Right lobe of liver (tissue), 6 donors: ENCODE results near the gene VEZT. TPM values are rescaled to one million over a fixed set of nuclear protein-coding genes. Genes with fewer than 3 reads are reported as not detected.

Experiments
- ATAC-seq, 4 donors: fragments of 200-7000 bp; cut with Tn5 transposase; one replicate each; pipeline ENCODE4 v1.9.1; 2020; ENCODE audit warnings: mild to moderate bottlenecking in 4 of 4, moderate library complexity in 4 of 4
- DNase-seq, 3 donors: peaks; one replicate each; pipeline ENCODE4 v3.0.0-alpha.2; 2020
- H3K27ac ChIP-seq, 3 donors: fragments of 200-600 bp; one replicate each; pipeline ENCODE4 v1.8.0; 2022
- H3K27me3 ChIP-seq, 2 donors: fragments of 200-600 bp; one replicate each; pipeline ENCODE4 v1.8.0; 2022
- H3K36me3 ChIP-seq, 4 donors: fragments of 200-600 bp; sonication (generic) in 1 of 4; one replicate each; pipeline versions ENCODE4 v1.5.1 to v1.8.0; 2017 to 2022; ENCODE audit warnings: control low read depth in 1 of 4
- H3K4me1 ChIP-seq, 4 donors: fragments of 200-600 bp; sonication (generic) in 1 of 4; one replicate each; pipeline versions ENCODE4 v1.5.1 to v1.8.0; 2017 to 2022; ENCODE audit warnings: control low read depth in 1 of 4
- H3K4me3 ChIP-seq, 3 donors: fragments of 200-600 bp; one replicate each; pipeline ENCODE4 v1.8.0; 2022
- H3K9me3 ChIP-seq, 4 donors: fragments of 200-600 bp; sonication (generic) in 1 of 4; one replicate each; pipeline versions ENCODE4 v1.5.1 to v1.8.0; 2017 to 2022; ENCODE audit warnings: control low read depth in 1 of 4
- CTCF ChIP-seq, 4 donors: fragments of 200-600 bp in 3 of 4; fragments of 450-650 bp in 1 of 4; IDR thresholded peaks; one replicate each; pipeline versions ENCODE4 v1.5.1 to v1.8.0; 2016 to 2022; ENCODE audit warnings: antibody characterized with exemption in 4 of 4, mild to moderate bottlenecking in 2 of 4
- POLR2A ChIP-seq: fragments of 450-650 bp; IDR thresholded peaks from one replicate; pipeline ENCODE4 v1.6.1; 2017; ENCODE audit warnings: antibody characterized with exemption, mild to moderate bottlenecking
- WGBS: methylation state at CpG from one replicate; pipeline ENCODE4 v1.1.6; 2018; ENCODE audit warnings: low coverage, low lambda C conversion rate; ENCODE audit not compliant: insufficient coverage; ENCODE audit errors: missing lambda C conversion rate; 5-methylcytosine and 5-hydroxymethylcytosine counted together
- intact Hi-C, 2 donors: fragments of 100-400 bp; cut with DNase I; formaldehyde crosslinking; loops; one replicate each; pipeline versions ENCODE4 v1.11.2 to v1.14.1; 2022
- microRNA counts: library from miRNA; unstranded; fragments of <30 nt; microRNA quantifications from one replicate; lab custom pipeline; 2016
- microRNA-seq, 2 donors: library from miRNA; unstranded; fragments of <30 nt; microRNA quantifications; one replicate each; pipeline ENCODE4, GENCODE V29; 2019 to 2020
- small RNA-seq, 2 experiments: library from RNA; depleted of rRNA; stranded (forward); fragments of <200 nt; gene quantifications; one replicate each; pipeline ENCODE3, GENCODE V24; 2016
- total RNA-seq, 6 experiments: library from RNA; depleted of rRNA in 2 of 6; stranded (reverse); fragments of >200 nt in 2 of 6; fragmentation: NEBNext Ultra II Directional in 3 of 6; extraction: Animal tissue kit (Norgen Biotek cat#: 25700) in 3 of 6; gene quantifications; one replicate each; pipeline versions ENCODE4 v1.1.0 to v1.2.4, GENCODE V29; 2016 to 2023
- donor health status: DM: no; HTN: yes; CAD: no.
- donor health status: DM: no; HTN: no; CAD: no.
- donor health status: DM: no; HTN: no; CAD: no.
- donor health status: DM: no; HTN: yes; CAD: no.
- donor health status: DM: no; HTN: yes; CAD: no.

The VEZT gene
- total RNA-seq, 6 experiments from 2014 or later = 23.5 to 34.2 (median 28.9) TPM

- no peak overlapping the region for H3K27ac ChIP-seq
- no peaks in the 10 kb centered on the region for H3K9me3 ChIP-seq
- no peaks in the 10 kb centered on the region for H3K4me1 ChIP-seq
- no peak overlapping the region for H3K4me3 ChIP-seq
- no peaks in the 10 kb centered on the region for H3K27me3 ChIP-seq
- WGBS = 89% methylated on average over 3 of the region's 7 CpGs
- TF ChIP-seq POLR2A (no peak), CTCF (IDR thresholded peaks at IDR 0.05) (no peak)
- intact Hi-C loops = no loop called here
- H3K36me3 ChIP-seq = no peaks in the 10 kb centered on the region
- ATAC-seq = no peak
- DNase-seq = no peak
Observed at GRCh38 chr12:95349291-95349690, 131.7 kb downstream of the VEZT start.

GRCh38 chr12:95351748-95352147 lies 134.1 kb downstream of the VEZT start:
- DNase-seq (peak in 2 of 3 donors; percentile 38 to 53), ATAC-seq (peak; percentile 77 to 89 (median 84))
- Histone ChIP-seq H3K9me3 (no peaks in the 10 kb centered on the region), H3K27ac (no peak overlapping the region), H3K4me1 (no peaks in the 10 kb centered on the region), H3K36me3 (no peaks in the 10 kb centered on the region), H3K4me3 (no peak overlapping the region), H3K27me3 (no peaks in the 10 kb centered on the region)
- peak in 3 of 4 donors; percentile 16 to 34 (median 20) for TF ChIP-seq CTCF (IDR thresholded peaks at IDR 0.05)
- no peak for TF ChIP-seq POLR2A
- WGBS = no CpG with 5 or more reads among the region's 6 CpGs
- intact Hi-C loops = loop anchor here in 1 of 2 donors (10.0 kb wide), 1 partner anchor 173 kb away; no protein-coding TSS in a partner anchor

MicroRNAs encoded within 50 kb of the gene (microRNA counts, 767-probe panel; counts per million panel counts)
- microRNA hsa-miR-331-3p (lab: Ali Mortazavi, UCI) (237 counts per million), microRNA hsa-miR-331-5p (lab: Ali Mortazavi, UCI) (237 counts per million)

Small RNAs within 50 kb of the gene (microRNA-seq; reads per million reads assigned to microRNA genes)
- gene MIR331 (155 to 167 reads per million in 2 donors), gene MIR3685 (0 reads per million in 2 donors)

Small RNAs within 50 kb of the gene (small RNA-seq; reads per million reads assigned to genes)
- 2.3 to 2.8 reads per million in 2 experiments for gene MIR331
- 0 reads per million in 2 experiments for gene MIR3685
- gene RF00019 = 0 reads per million in 2 experiments
- gene RNU6-808P = 0 reads per million in 2 experiments

Other genes starting within 250 kb of the VEZT start
- gene NDUFA12, start 214.1 kb upstream of the VEZT start, total RNA-seq = 10 to 100 TPM; 39.9 to 96.0 (median 51.3) TPM
- gene NR2C1, start 144.2 kb upstream of the VEZT start, total RNA-seq = 10 to 100 TPM; 19.0 to 40.2 (median 21.1) TPM
- 1 to 10 TPM; 3.5 to 7.8 (median 5.1) TPM for gene FGD6, start 340 bp upstream of the VEZT start, total RNA-seq